Neural cell (in vitro differentiated cells): ENCODE measurements around the gene FBLN2. TPM values are rescaled to one million over a fixed set of nuclear protein-coding genes. Genes with fewer than 3 reads are reported as not detected.

Experiments used
- H2AFZ ChIP-seq: fragments of 200-600, 300-800 bp; sonication (generic), shearing (Covaris generic); 2 replicates; pipeline ENCODE4 v1.6.0; 2014; ENCODE audit warnings: low read depth, mild to moderate bottlenecking, antibody characterized with exemption, low read length, moderate library complexity
- H3F3A ChIP-seq: fragments of 200-600 bp; shearing (Covaris generic); 2 replicates; pipeline ENCODE4 v1.6.1; 2016; ENCODE audit warnings: mild to moderate bottlenecking, moderate library complexity, mixed read lengths, antibody characterized with exemption, low read length; ENCODE audit not compliant: insufficient read depth, poor library complexity, severe bottlenecking
- H3K27ac ChIP-seq: fragments of 200-600, 300-800 bp; sonication (generic), shearing (Covaris generic); 2 replicates; pipeline ENCODE4 v1.5.1; 2014; ENCODE audit warnings: mild to moderate bottlenecking, low read length, moderate library complexity
- H3K27me3 ChIP-seq: fragments of 300-800, 200-600 bp; sonication (generic), shearing (Covaris generic); 2 replicates; pipeline ENCODE4 v1.6.0; 2014; ENCODE audit warnings: mild to moderate bottlenecking, low read depth, low read length, moderate library complexity; ENCODE audit not compliant: insufficient read depth
- H3K36me3 ChIP-seq: fragments of 300-800, 200-600 bp; sonication (generic), shearing (Covaris generic); 2 replicates; pipeline ENCODE4 v1.5.1; 2014; ENCODE audit warnings: mild to moderate bottlenecking, antibody characterized with exemption, low read length, moderate library complexity; ENCODE audit not compliant: insufficient read depth
- H3K4me2 ChIP-seq: fragments of 300-800, 200-600 bp; sonication (generic), shearing (Covaris generic); 2 replicates; pipeline ENCODE4 v1.6.0; 2014; ENCODE audit warnings: mild to moderate bottlenecking, low read length
- H3K4me3 ChIP-seq: fragments of 300-800, 200-600 bp; sonication (generic), shearing (Covaris generic); 2 replicates; pipeline ENCODE4 v1.5.1; 2014; ENCODE audit warnings: mild to moderate bottlenecking, low read length, moderate library complexity
- H3K79me2 ChIP-seq: fragments of 200-600 bp; shearing (Covaris generic); replicated peaks from 2 replicates; pipeline ENCODE4 v1.6.0; 2014; ENCODE audit warnings: mild to moderate bottlenecking, low read length, moderate library complexity; ENCODE audit not compliant: insufficient read depth
- H3K9ac ChIP-seq: fragments of 300-800, 200-600 bp; sonication (generic), shearing (Covaris generic); 2 replicates; pipeline ENCODE4 v1.6.1; 2016; ENCODE audit warnings: mild to moderate bottlenecking, low read length, mixed read lengths
- H3K9me2 ChIP-seq: fragments of 200-600 bp; shearing (Covaris generic); 2 replicates; pipeline ENCODE4 v1.6.1; 2016; ENCODE audit warnings: mild to moderate bottlenecking, low read length, mixed read lengths; ENCODE audit not compliant: insufficient read depth
- H3K9me3 ChIP-seq: fragments of 200-600, 300-800 bp; sonication (generic), shearing (Covaris generic); 2 replicates; pipeline ENCODE4 v1.6.1; 2016; ENCODE audit warnings: mild to moderate bottlenecking, mixed run types, low read length, moderate library complexity, mixed read lengths
- H4K20me1 ChIP-seq: fragments of 200-600 bp; shearing (Covaris generic); 2 replicates; pipeline ENCODE4 v1.6.1; 2016; ENCODE audit warnings: mild to moderate bottlenecking, mixed run types; ENCODE audit not compliant: insufficient read depth
- CTCF ChIP-seq: fragments of 450-650 bp; IDR thresholded peaks from 2 replicates; pipeline ENCODE4 v1.5.1; 2014; ENCODE audit warnings: antibody characterized with exemption, mild to moderate bottlenecking, moderate library complexity; ENCODE audit not compliant: poor library complexity, severe bottlenecking
- EP300 ChIP-seq: fragments of 450-650 bp; conservative IDR thresholded peaks from 2 replicates; pipeline ENCODE4 v1.6.1; 2014; ENCODE audit warnings: antibody characterized with exemption, mild to moderate bottlenecking, moderate library complexity; ENCODE audit not compliant: poor library complexity, severe bottlenecking
- EZH2 ChIP-seq: fragments of 200-600, 300-800 bp; shearing (Covaris generic), sonication (generic); IDR thresholded peaks from 2 replicates; pipeline ENCODE4 v1.6.1; 2014; ENCODE audit warnings: antibody characterized with exemption, low read length, borderline replicate concordance, mild to moderate bottlenecking; ENCODE audit not compliant: insufficient read depth, poor library complexity, severe bottlenecking
- MXI1 ChIP-seq: fragments of 450-650 bp; conservative IDR thresholded peaks from 2 replicates; pipeline ENCODE4 v1.6.1; 2014; ENCODE audit warnings: antibody characterized with exemption, mild to moderate bottlenecking; ENCODE audit not compliant: poor library complexity, severe bottlenecking
- POLR2AphosphoS5 ChIP-seq: IDR thresholded peaks from 2 replicates; pipeline ENCODE4 v1.6.1; 2012
- RAD21 ChIP-seq: fragments of 450-650 bp; conservative IDR thresholded peaks from 2 replicates; pipeline ENCODE4 v1.6.1; 2014; ENCODE audit warnings: antibody characterized with exemption, mild to moderate bottlenecking, moderate library complexity
- REST ChIP-seq: IDR thresholded peaks from 2 replicates; pipeline ENCODE4 v1.6.1; 2012; ENCODE audit warnings: borderline replicate concordance
- SMC3 ChIP-seq: fragments of 450-650 bp; conservative IDR thresholded peaks from 2 replicates; pipeline ENCODE4 v1.6.1; 2014; ENCODE audit warnings: antibody characterized with exemption, mild to moderate bottlenecking, moderate library complexity; ENCODE audit not compliant: poor library complexity
- TAF1 ChIP-seq: IDR thresholded peaks from 2 replicates; pipeline ENCODE4 v1.6.1; 2012; ENCODE audit warnings: low read depth
- polyA plus RNA-seq: library from polyadenylated mRNA; depleted of rRNA; stranded (reverse); fragments of >200 nt; gene quantifications from 2 replicates; pipeline ENCODE4 v1.2.3, GENCODE V29; 2014

The FBLN2 gene
- polyA plus RNA-seq, 1 donor from 2014 or later: 0.37 TPM

- Histone ChIP-seq H3K27me3 (no peaks in the 10 kb centered on the region), H3K27ac (no peak overlapping the region)
- TF ChIP-seq RAD21 (no peak), EZH2 (no peak), SMC3 (no peak), CTCF (no peak), TAF1 (no peak), MXI1 (no peak), EP300 (no peak), POLR2AphosphoS5 (no peak), REST (no peak)
These were observed 26.7 kb upstream of the FBLN2 start for GRCh38 chr3:13522236-13522635.

GRCh38 chr3:13524979-13525669, 23.8 kb upstream of the FBLN2 start:
- H3K27ac ChIP-seq: no peak overlapping the region
- H3K79me2 ChIP-seq: no peaks in the 10 kb centered on the region
- no peaks in the 10 kb centered on the region for H3K9me3 ChIP-seq
- no peaks in the 10 kb centered on the region for H3K9me2 ChIP-seq
- H3K36me3 ChIP-seq: no peaks in the 10 kb centered on the region
- H3K9ac ChIP-seq: no peak overlapping the region
- H3F3A ChIP-seq: no peaks in the 10 kb centered on the region
- H3K4me2 ChIP-seq: no peak overlapping the region
- no peaks in the 10 kb centered on the region for H4K20me1 ChIP-seq
- H2AFZ ChIP-seq: no peak overlapping the region
- H3K27me3 ChIP-seq: no peaks in the 10 kb centered on the region
- H3K4me3 ChIP-seq: no peak overlapping the region
- no peak for TF ChIP-seq EZH2
- TF ChIP-seq MXI1: no peak
- TF ChIP-seq RAD21: no peak
- no peak for TF ChIP-seq POLR2AphosphoS5
- no peak for TF ChIP-seq EP300
- no peak for TF ChIP-seq REST
- TF ChIP-seq TAF1: no peak
- TF ChIP-seq CTCF: no peak
- TF ChIP-seq SMC3: no peak

More at GRCh38 chr3:13522236-13522635, 26.7 kb upstream of the FBLN2 start:
- H3K79me2 ChIP-seq: no peaks in the 10 kb centered on the region
- no peak overlapping the region for H3K9ac ChIP-seq
- H3K4me3 ChIP-seq: no peak overlapping the region
- H3K36me3 ChIP-seq: no peaks in the 10 kb centered on the region
- H3F3A ChIP-seq: no peaks in the 10 kb centered on the region
- no peak overlapping the region for H3K4me2 ChIP-seq
- no peaks in the 10 kb centered on the region for H4K20me1 ChIP-seq
- no peaks in the 10 kb centered on the region for H3K9me2 ChIP-seq
- H2AFZ ChIP-seq: no peak overlapping the region
- H3K9me3 ChIP-seq: no peaks in the 10 kb centered on the region
